Tongue (tissue), 2 donors: ENCODE results near the gene KRTAP4-7. TPM values are rescaled to one million over a fixed set of nuclear protein-coding genes. Genes with fewer than 3 reads are reported as not detected.
"Not testable (repeated sequence)": the region's sequence is repeated elsewhere in the genome, so short reads cannot be mapped to it uniquely, and the experiment has no call there.

Experiments
- DNase-seq: peaks from one replicate; pipeline ENCODE4 v3.0.0-alpha.2; 2015
- total RNA-seq: library from RNA; depleted of rRNA; stranded (reverse); fragments of >200 nt; gene quantifications from one replicate; pipeline ENCODE4 v1.2.3, GENCODE V29; 2014

KRTAP4-7 gene
- total RNA-seq, 1 donor from 2014 or later, result not detected

GRCh38 chr17:41108728-41109386 is 24.9 kb downstream of the KRTAP4-7 start:
- DNase-seq, result not testable (repeated sequence)

GRCh38 chr17:41111151-41111885 is 27.4 kb downstream of the KRTAP4-7 start:
- no peak for DNase-seq

DNA sequence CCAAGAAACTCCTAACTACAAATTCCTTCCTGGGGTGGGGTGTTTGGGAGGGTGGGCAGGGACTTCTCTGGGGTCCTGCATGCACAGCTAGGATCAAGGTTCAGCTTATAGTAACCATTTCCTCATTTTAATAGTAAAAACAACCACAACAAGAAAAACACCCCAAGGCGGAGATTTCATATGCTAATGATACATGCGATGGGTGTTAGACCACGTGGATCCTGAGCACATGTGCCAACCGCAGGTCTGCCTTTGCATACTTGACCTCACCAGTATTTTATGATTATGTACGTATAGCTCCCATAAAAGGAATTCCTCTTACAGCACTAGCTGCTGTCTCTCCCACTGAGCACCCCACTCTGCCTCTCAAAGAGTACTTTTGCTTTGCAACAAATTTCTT is 32.3 kb downstream of the KRTAP4-7 start:
- DNase-seq, result no peak

DNA sequence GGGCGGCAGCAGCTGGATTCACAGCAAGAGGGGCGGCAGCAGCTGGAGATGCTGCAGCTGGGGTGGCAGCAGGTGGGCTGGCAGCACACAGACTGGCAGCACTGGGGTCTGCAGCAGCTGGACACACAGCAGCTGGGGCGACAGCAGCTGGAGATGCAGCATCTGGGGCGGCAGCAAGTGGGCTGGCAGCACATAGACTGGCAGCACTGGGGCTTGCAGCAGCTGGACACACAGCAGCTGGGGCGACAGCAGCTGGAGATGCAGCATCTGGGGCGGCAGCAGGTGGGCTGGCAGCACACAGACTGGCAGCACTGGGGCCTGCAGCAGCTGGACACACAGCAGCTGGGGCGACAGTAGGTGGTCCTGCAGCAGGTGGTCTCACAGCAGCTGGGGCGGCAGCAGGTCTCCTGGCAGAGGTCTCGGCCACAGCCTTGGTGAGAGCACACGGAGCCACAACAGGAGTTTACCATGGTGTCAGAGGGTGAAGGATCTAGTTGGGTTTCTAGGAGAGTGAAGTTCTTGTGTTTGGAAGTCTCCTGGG is 34.0 kb downstream of the KRTAP4-7 start, which contains the start of gene KRTAP4-11:
KRTAP4-11 (minus strand) TSS at position 528 of the 541 bp plus-strand sequence; CDS start at position 470, 58 bp downstream.
- DNase-seq, result not testable (repeated sequence)

DNA sequence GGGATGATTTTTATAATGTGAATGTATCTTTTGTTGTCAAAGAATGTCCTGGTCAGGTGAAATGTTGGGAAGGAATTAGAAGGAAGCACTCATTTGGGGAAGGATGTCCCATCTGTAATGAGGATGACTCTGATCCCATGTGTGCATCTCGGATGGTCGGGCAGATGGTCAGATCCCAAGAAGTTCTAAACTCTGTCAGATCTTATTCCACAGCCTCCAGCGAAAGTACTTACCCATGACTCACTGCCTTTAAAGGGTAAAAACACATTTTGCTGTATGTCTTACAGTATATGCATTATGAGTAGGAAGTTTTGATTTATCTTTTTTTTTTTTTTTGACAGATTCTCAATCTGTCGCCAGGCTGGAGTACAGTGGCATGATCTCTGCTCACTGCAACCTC is 34.8 kb downstream of the KRTAP4-7 start:
- DNase-seq, result no peak

GRCh38 chr17:41119696-41120690 is 36.0 kb downstream of the KRTAP4-7 start:
- DNase-seq, result not testable (repeated sequence)

DNA sequence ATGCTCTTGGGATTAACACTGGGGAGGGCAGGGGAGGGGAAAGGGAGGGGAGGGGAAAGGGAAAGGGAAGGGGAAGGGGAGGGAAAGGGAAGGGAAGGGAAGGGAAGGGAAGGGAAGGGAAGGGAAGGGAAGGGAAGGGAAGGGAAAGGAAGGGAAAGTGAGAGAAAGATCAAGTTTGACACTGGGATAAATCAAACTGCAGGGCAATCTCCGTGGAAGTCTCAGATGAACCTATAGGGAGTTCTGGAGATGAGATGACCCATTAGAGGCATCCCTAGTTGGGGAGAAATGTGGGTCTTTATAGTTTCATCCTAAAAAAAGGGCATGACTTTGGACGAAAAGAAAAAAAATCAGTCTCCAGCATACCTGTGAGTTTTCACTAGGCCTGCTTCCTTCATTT is 37.8 kb downstream of the KRTAP4-7 start:
- DNase-seq, result no peak

DNA sequence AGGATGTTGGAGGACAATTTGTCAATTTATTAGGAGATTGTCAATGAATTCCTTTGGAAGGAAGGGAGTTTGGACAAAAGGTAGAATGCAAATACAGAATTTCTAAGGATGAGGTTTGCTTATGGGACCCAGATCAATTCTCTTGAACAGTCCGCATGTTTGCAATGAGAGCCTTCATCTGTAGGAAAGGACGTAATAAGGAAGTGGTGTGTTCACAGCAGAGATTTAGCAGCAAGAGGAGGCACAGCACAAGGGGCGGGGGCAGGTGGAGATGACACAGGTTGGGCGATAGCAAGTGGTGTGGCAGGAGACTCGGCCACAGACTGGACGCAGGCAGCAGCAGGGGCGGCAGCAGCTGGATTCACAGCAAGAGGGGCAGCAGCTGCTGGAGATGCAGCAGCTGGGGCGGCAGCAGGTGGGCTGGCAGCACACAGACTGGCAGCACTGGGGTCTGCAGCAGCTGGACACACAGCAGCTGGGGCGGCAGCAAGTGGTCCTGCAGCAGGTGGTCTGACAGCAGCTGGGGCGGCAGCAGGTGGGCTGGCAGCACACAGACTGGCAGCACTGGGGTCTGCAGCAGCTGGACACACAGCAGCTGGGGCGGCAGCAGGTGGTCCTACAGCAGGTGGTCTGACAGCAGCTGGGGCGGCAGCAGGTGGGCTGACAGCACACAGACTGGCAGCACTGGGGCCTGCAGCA is 39.5 kb downstream of the KRTAP4-7 start:
- not testable (repeated sequence) for DNase-seq

DNA sequence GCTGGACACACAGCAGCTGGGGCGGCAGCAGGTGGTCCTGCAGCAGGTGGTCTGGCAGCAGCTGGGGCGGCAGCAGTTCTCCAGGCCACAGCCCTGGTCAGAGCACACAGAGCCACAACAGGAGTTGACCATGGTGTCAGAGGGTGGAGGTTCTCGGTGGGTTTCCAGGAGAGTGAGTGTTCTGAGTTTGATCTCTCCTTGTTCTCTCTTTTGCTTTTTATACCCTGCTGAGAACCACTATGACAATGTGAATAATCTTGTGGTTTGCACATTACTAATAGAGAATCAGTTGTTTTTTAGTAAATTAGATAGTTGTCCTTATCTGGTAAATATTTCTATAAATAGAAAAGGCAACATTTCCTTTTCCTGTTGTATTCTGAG is 40.0 kb downstream of the KRTAP4-7 start, which contains the start of gene KRTAP4-12:
KRTAP4-12 (minus strand) TSS at position 192 of the 381 bp plus-strand sequence; CDS start at position 132, 60 bp downstream.
- DNase-seq, result not testable (repeated sequence)

DNA sequence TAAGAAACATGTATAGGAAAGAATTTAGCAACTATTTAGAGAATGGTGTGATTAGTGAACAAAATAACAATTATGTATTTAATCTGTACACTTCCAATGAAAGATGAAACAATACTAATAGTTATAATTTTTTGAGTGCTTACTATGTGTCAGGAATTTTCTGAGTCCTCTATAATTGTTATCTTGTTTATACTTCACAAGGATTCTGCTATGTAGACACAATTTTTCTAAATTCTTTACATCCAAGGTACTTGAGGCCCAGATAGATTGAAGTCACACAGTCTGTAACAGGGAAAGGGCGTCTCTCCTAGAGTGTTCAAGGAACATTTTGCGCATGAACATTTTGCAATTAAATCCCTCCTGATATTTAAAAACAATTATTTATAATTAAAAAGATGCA is 41.1 kb downstream of the KRTAP4-7 start:
- no peak for DNase-seq

DNA sequence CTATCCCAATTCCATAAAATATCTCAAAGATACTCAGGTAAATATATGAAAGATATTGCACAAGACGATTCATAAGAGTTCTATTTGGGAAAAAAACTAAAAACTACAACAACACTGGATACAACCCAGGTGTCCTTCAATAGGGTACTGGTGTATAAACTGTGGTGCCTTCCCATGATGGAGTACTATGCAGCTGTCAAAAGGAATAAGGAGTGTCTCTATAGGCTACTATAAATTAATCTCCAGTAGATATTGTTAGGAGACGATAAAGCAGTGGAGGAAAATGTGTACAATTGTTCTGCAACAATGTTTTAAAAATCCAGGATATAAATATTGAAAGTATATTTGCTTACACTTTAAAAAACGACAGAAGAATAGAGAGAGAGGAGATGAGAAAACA is 42.5 kb downstream of the KRTAP4-7 start:
- DNase-seq, result no peak

DNA sequence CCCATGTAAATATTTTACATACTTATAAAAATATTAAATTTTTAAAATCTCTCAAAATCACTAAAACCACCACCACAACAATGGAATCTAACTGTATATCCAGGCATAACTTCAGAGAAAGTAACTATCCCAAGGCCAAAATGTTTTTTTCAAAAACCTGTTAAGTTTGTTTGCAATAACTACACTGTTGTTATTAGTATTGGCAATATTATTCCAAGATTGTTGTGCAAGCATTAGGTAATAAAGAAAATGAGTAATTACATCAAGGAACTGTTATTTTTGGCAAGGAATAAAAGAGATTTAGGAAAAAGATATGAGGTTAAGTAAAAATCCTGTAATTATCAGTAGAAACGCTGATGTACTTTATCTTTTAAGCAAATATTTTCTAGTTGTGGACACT is 43.4 kb downstream of the KRTAP4-7 start:
- DNase-seq, result no peak

GRCh38 chr17:41131979-41132378 is 48.0 kb downstream of the KRTAP4-7 start:
- DNase-seq, result no peak

DNA sequence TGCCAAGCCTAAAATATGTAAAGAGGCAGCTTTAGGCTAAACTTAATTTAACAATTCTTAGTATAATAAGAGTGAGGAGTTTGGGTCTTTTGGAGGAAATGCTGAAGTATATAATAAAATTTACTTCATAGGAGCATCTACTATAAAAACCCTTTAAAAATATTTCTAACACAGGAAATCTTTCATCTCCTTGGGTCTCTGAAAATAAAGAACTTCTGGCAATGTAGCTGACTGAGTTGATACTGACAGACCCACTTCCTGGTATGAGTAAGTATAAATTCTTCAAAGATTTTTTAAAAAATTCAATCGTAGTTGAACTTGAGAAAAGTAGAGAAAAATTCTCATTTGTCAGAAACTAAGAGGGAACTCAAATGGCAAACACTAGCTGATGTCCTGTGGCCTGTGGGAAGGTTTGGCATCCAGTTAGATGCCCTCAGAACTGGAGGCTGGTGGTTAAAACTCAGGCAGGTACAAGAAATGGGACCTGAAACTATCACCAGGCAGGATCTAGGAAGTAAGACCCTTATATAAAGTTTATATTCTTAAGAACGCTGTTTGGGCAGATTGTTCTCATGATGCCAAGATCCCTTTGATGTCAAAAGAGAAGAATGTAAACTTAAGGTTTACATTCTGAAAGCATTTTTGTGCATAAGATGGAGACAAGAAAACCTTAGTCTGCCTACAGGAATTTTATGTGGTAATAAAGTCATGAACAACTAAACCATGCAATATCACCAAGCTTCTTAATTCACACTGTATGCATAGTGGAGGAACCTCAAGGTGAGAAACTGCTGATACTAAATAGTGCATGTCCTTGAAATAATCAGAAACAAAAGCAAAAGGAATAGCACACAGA is 50.2 kb downstream of the KRTAP4-7 start:
- DNase-seq, result no peak

Other genes starting within 250 kb of the KRTAP4-7 start
- gene KRT12, start 216.9 kb upstream of the KRTAP4-7 start, total RNA-seq, result not detected
- 0.51 TPM for gene KRT20, start 198.9 kb upstream of the KRTAP4-7 start, total RNA-seq
- 26.3 TPM for gene KRT23, start 146.5 kb upstream of the KRTAP4-7 start, total RNA-seq
- 1.8 TPM for gene KRT39, start 117.2 kb upstream of the KRTAP4-7 start, total RNA-seq
- 7.7 TPM for gene KRT40, start 99.8 kb upstream of the KRTAP4-7 start, total RNA-seq
- not detected for gene KRTAP3-3, start 90.0 kb upstream of the KRTAP4-7 start, total RNA-seq
- not detected for gene KRTAP3-2, start 84.2 kb upstream of the KRTAP4-7 start, total RNA-seq
- not detected for gene KRTAP3-1, start 75.0 kb upstream of the KRTAP4-7 start, total RNA-seq
- not detected for gene KRTAP1-5, start 56.9 kb upstream of the KRTAP4-7 start, total RNA-seq
- gene KRTAP1-4, start 54.0 kb upstream of the KRTAP4-7 start, total RNA-seq, result not detected
- gene KRTAP1-3, start 49.3 kb upstream of the KRTAP4-7 start, total RNA-seq, result not detected
- not detected for gene KRTAP1-1, start 42.7 kb upstream of the KRTAP4-7 start, total RNA-seq
- not detected for gene KRTAP2-1, start 36.8 kb upstream of the KRTAP4-7 start, total RNA-seq
- gene KRTAP2-2, start 28.9 kb upstream of the KRTAP4-7 start, total RNA-seq, result not detected
- not detected for gene KRTAP2-3, start 24.0 kb upstream of the KRTAP4-7 start, total RNA-seq
- gene KRTAP2-4, start 18.3 kb upstream of the KRTAP4-7 start, total RNA-seq, result not detected
- gene KRTAP4-8, start 14.0 kb downstream of the KRTAP4-7 start, total RNA-seq, result not detected
- not detected for gene KRTAP4-16, start 18.1 kb downstream of the KRTAP4-7 start, total RNA-seq
- not detected for gene KRTAP4-9, start 21.2 kb downstream of the KRTAP4-7 start, total RNA-seq
- gene KRTAP4-11, start 34.2 kb downstream of the KRTAP4-7 start, total RNA-seq, result not detected
- gene KRTAP4-12, start 40.0 kb downstream of the KRTAP4-7 start, total RNA-seq, result not detected
- not detected for gene KRTAP4-6, start 56.4 kb downstream of the KRTAP4-7 start, total RNA-seq
- gene KRTAP4-5, start 65.7 kb downstream of the KRTAP4-7 start, total RNA-seq, result not detected
- gene KRTAP4-4, start 76.6 kb downstream of the KRTAP4-7 start, total RNA-seq, result not detected
- not detected for gene KRTAP4-3, start 84.1 kb downstream of the KRTAP4-7 start, total RNA-seq
- gene KRTAP4-2, start 94.1 kb downstream of the KRTAP4-7 start, total RNA-seq, result not detected
- gene KRTAP4-1, start 100.8 kb downstream of the KRTAP4-7 start, total RNA-seq, result not detected
- gene KRTAP9-1, start 105.7 kb downstream of the KRTAP4-7 start, total RNA-seq, result not detected
- not detected for gene KRTAP9-2, start 142.5 kb downstream of the KRTAP4-7 start, total RNA-seq
- gene KRTAP9-3, start 148.3 kb downstream of the KRTAP4-7 start, total RNA-seq, result not detected
- gene KRTAP9-8, start 153.8 kb downstream of the KRTAP4-7 start, total RNA-seq, result not detected
- gene KRTAP9-4, start 165.5 kb downstream of the KRTAP4-7 start, total RNA-seq, result not detected
- gene KRTAP9-9, start 171.2 kb downstream of the KRTAP4-7 start, total RNA-seq, result not detected
- not detected for gene KRTAP9-6, start 181.2 kb downstream of the KRTAP4-7 start, total RNA-seq
- not detected for gene KRTAP9-7, start 191.5 kb downstream of the KRTAP4-7 start, total RNA-seq
- not detected for gene KRTAP29-1, start 218.7 kb downstream of the KRTAP4-7 start, total RNA-seq
- gene KRTAP16-1, start 225.2 kb downstream of the KRTAP4-7 start, total RNA-seq, result not detected
- 1.0 TPM for gene KRTAP17-1, start 231.6 kb downstream of the KRTAP4-7 start, total RNA-seq